Measurements from ENCODE around the gene RNF126.

Gene RNF126

DNA sequence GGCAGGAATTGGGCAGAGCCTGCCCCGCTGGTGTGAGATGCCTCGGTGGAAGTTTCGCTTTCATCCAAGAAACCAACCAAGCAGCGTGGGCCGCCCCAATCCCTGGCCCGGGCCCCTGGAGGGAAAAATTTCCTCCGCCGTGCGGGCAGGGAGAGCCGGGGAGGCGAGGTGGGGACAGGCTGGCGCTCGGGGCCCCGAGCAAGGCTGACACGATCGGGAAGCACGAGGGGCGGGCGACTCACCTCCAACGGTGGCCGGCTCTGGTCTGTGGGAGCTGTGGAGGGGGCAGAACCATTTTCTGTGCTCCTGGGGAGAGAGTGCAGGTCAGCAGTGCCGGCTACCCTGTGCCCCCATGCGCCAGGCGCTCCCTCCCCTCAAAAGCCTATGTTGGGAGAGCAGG, 11.0 kb downstream of the RNF126 start:
- no peak for TF ChIP-seq FOXM1 (IDR thresholded peaks at IDR 0.05; ENCODE audit: borderline replicate concordance, low read depth)
- TF ChIP-seq, protein P1, sequence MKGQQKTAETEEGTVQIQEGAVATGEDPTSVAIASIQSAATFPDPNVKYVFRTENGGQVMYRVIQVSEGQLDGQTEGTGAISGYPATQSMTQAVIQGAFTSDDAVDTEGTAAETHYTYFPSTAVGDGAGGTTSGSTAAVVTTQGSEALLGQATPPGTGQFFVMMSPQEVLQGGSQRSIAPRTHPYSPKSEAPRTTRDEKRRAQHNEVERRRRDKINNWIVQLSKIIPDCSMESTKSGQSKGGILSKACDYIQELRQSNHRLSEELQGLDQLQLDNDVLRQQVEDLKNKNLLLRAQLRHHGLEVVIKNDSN (IDR thresholded peaks at IDR 0.05), result no peak

- no peak for TF ChIP-seq TAF1 (IDR thresholded peaks at IDR 0.05; ENCODE audit: low read depth)
- no peak for TF ChIP-seq EP300 (IDR thresholded peaks at IDR 0.05; ENCODE audit: borderline replicate concordance)
- TF ChIP-seq NFIC (IDR thresholded peaks at IDR 0.05), result no peak
- no peak for TF ChIP-seq CEBPB (IDR thresholded peaks at IDR 0.05)
These were observed 11.7 kb downstream of the RNF126 start for GRCh38 chr19:651114-651818.

DNA sequence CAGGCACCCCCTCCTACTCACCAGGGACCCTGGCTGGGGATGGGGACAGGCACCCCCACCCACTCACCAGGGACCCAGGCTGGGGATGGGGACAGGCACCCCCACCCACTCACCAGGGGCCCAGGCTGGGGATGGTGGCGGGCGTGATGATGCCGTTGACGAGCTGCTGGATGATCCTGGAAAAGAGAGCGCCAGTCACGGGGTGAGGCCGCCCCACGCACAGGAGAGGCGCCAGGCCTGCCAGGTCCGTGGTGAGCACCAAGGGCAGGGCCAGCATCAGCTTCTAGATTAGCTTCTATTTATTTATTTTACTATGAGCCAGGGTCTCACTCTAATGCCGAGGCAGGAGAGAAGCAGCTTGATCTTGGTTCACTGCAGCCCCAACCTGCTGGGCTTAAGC, 12.9 kb downstream of the RNF126 start:
- TF ChIP-seq MAX (IDR thresholded peaks at IDR 0.05) (no peak), CEBPB (IDR thresholded peaks at IDR 0.05) (no peak), TEAD4 (IDR thresholded peaks at IDR 0.05) (no peak), TAF1 (IDR thresholded peaks at IDR 0.05; ENCODE audit: low read depth) (no peak), ZBTB7A (IDR thresholded peaks at IDR 0.05; ENCODE audit: low read depth) (no peak), EP300 (IDR thresholded peaks at IDR 0.05; ENCODE audit: borderline replicate concordance) (no peak), FOXM1 (IDR thresholded peaks at IDR 0.05; ENCODE audit: borderline replicate concordance, low read depth) (no peak), RAD21 (IDR thresholded peaks at IDR 0.05; ENCODE audit: low read depth) (no peak)
- TF ChIP-seq, protein P1 (IDR thresholded peaks at IDR 0.05), result no peak

GRCh38 chr19:648904-649801, 13.9 kb downstream of the RNF126 start:
- TF ChIP-seq EP300 (IDR thresholded peaks at IDR 0.05; ENCODE audit: borderline replicate concordance) (no peak), TEAD4 (IDR thresholded peaks at IDR 0.05) (no peak), FOXM1 (IDR thresholded peaks at IDR 0.05; ENCODE audit: borderline replicate concordance, low read depth) (no peak), TCF12 (IDR thresholded peaks at IDR 0.05; ENCODE audit: low read depth) (no peak), REST (IDR thresholded peaks at IDR 0.05; ENCODE audit: low read depth) (no peak), CEBPB (IDR thresholded peaks at IDR 0.05) (no peak), MAX (IDR thresholded peaks at IDR 0.05) (no peak), EGR1 (IDR thresholded peaks at IDR 0.05) (no peak), ZBTB7A (IDR thresholded peaks at IDR 0.05; ENCODE audit: low read depth) (no peak)

DNA sequence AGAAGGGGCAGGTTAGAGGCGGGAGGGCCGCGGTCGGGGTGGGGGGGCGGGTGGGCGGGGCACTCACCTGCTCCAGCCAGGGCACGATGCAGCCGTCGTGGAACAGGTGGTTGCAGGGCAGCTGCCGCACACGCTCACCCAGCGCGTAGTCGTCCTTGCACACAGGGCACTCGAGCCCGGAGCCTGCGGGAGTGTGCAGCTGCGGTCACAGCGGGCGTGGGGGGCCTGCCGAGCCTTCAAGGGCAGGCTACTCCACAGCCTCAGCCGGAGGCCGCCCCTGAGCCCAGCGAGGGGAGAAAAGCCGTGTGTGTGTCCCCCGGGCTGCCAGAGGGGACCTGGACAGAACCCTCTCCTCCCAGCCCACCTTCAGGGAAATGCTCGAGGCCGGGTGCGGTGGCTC, 14.7 kb downstream of the RNF126 start:
- TF ChIP-seq MAX (IDR thresholded peaks at IDR 0.05) (no peak), TAF1 (IDR thresholded peaks at IDR 0.05; ENCODE audit: low read depth) (no peak), REST (IDR thresholded peaks at IDR 0.05; ENCODE audit: low read depth) (no peak), TCF12 (IDR thresholded peaks at IDR 0.05; ENCODE audit: low read depth) (no peak), CEBPB (IDR thresholded peaks at IDR 0.05) (no peak), RAD21 (IDR thresholded peaks at IDR 0.05; ENCODE audit: low read depth) (no peak), EP300 (IDR thresholded peaks at IDR 0.05; ENCODE audit: borderline replicate concordance) (no peak), ZBTB7A (IDR thresholded peaks at IDR 0.05; ENCODE audit: low read depth) (no peak), YY1 (IDR thresholded peaks at IDR 0.05; ENCODE audit: low read depth) (no peak), EGR1 (IDR thresholded peaks at IDR 0.05) (no peak), NFIC (IDR thresholded peaks at IDR 0.05) (no peak), CREB1 (IDR thresholded peaks at IDR 0.05; ENCODE audit: low read depth) (no peak), TEAD4 (IDR thresholded peaks at IDR 0.05) (no peak), FOXM1 (IDR thresholded peaks at IDR 0.05; ENCODE audit: borderline replicate concordance, low read depth) (no peak)
- TF ChIP-seq, protein P1 (IDR thresholded peaks at IDR 0.05), result no peak

Measured in Ishikawa (cell line).